Naive thymus-derived CD4-positive, alpha-beta T cell (primary cell): Measurements from ENCODE around the gene ISCA1. TPM values are rescaled to one million over a fixed set of nuclear protein-coding genes. Genes with fewer than 3 reads are reported as not detected.

Source experiments
- polyA plus RNA-seq, 2 donors: library from polyadenylated mRNA; unstranded; fragments of 300-500 nt; fragmentation: Illumina TruSeq; gene quantifications; one replicate each; pipeline ENCODE4 v1.2.3, GENCODE V29; 2021
- total RNA-seq, 6 experiments: library from RNA in 5 of 6; stranded (reverse) in 5 of 6; gene quantifications; 1 replicate in 5 of 6; 2 replicates in 1 of 6; pipeline ENCODE4 v1.2.3 and lab custom pipeline; 2021 to 2026

The ISCA1 gene
- total and polyA plus RNA-seq, 7 experiments from 2014 or later = 26.3 to 62.3 (median 38.4) TPM

Other genes starting within 250 kb of the ISCA1 start
- gene GOLM1, start 183.0 kb downstream of the ISCA1 start, total RNA-seq = 1 to 10 TPM in 2 of 5 experiments, under 1 TPM in 2, not detected in 1; 0.13 to 4.3 (median 1.4) TPM
- 1 to 10 TPM in 1 of 2 donors, under 1 TPM in 1; 0.78 to 1.3 TPM for gene GOLM1, start 183.0 kb downstream of the ISCA1 start, polyA plus RNA-seq
- 1 to 10 TPM in 3 of 5 experiments, under 1 TPM in 2; 0.75 to 1.7 (median 1.0) TPM for gene C9orf153, start 22.9 kb downstream of the ISCA1 start, total RNA-seq
- gene C9orf153, start 22.9 kb downstream of the ISCA1 start, polyA plus RNA-seq = not detected
- 10 to 100 TPM; 38.5 to 57.4 (median 49.0) TPM for gene TUT7, start 71.9 kb upstream of the ISCA1 start, total RNA-seq
- 10 to 100 TPM; 15.2 to 19.7 TPM for gene TUT7, start 71.9 kb upstream of the ISCA1 start, polyA plus RNA-seq